Measurements from ENCODE around the gene CMPK1. TPM values are rescaled to one million over a fixed set of nuclear protein-coding genes. Genes with fewer than 3 reads are reported as not detected.
"Not testable (repeated sequence)": the region's sequence is repeated elsewhere in the genome, so short reads cannot be mapped to it uniquely, and the experiment has no call there.

The CMPK1 gene, protein sequence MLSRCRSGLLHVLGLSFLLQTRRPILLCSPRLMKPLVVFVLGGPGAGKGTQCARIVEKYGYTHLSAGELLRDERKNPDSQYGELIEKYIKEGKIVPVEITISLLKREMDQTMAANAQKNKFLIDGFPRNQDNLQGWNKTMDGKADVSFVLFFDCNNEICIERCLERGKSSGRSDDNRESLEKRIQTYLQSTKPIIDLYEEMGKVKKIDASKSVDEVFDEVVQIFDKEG
- total RNA-seq: 82.2 and 88.1 TPM in 2 replicates

DNA sequence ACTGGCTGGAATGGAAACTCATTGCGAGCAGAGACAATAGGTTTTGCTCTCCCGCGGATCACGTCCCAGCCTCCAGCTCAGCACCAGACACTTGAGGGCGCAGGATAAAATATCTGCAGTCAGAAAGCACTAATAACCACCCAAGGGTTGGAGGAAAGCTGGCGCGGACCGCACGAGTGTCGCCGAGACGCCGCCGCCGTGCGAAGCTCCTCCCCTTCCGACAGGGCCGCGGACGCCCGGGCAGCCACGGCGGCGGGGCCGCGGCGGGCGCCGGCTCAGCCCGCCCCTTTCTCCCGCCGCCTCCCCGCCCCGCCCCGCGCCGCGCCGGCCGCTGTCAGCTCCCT is at the start of gene CMPK1:
CMPK1 (plus strand) TSS at position 213 of the 344 bp plus-strand sequence. CDS start 156 bp downstream, outside the sequence.
- no peak for DNase-seq (ENCODE audit: extremely low read depth, low read depth, low spot score)

DNA sequence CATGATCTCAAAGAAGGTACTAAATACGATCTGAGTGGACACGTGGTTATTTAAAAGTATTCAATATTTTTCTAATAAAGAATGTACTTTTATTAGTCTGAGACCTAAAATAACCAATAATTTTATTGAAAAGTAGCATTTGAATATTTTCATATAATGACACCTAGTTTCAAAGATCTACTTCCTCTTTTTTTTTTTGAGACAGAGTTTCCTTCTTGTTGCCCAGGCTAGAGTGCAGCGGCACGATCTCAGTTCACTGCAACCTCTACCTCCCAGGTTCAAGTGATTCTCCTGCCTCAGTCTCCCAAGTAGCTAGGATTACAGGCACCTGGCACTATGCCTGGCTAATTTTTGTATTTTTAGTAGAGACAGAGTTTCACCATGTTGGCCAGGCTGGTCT is 45.5 kb upstream of the CMPK1 start:
- not testable (repeated sequence) for DNase-seq (ENCODE audit: extremely low read depth, low read depth, low spot score)

- DNase-seq (ENCODE audit: extremely low read depth, low read depth, low spot score): not testable (repeated sequence)
Measured at GRCh38 chr1:47294863-47295262, 38.7 kb upstream of the CMPK1 start.

GRCh38 chr1:47295579-47295978 is 38.0 kb upstream of the CMPK1 start:
- DNase-seq (ENCODE audit: extremely low read depth, low read depth, low spot score): no peak

- DNase-seq (ENCODE audit: extremely low read depth, low read depth, low spot score): no peak
Measured at GRCh38 chr1:47298025-47298699, 35.4 kb upstream of the CMPK1 start.

DNA sequence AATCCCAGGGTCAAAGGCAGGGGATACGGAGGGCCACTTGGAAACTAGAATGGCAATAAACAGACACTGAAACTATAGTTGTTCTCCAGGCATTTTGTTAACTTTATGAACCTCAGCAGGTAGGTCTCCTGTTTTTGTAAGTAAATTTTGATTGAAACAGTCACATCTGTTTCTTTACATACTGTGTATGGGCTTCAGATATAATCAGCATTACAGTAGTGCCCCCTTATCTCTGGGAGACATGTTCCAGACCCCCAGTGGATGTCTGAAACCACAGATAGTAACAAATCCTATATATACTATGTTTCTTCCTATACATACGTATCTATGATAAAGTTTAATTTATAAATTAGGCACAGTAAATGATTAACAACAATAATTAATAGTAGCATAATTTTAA is 31.1 kb upstream of the CMPK1 start:
- DNase-seq (ENCODE audit: extremely low read depth, low read depth, low spot score): no peak

DNA sequence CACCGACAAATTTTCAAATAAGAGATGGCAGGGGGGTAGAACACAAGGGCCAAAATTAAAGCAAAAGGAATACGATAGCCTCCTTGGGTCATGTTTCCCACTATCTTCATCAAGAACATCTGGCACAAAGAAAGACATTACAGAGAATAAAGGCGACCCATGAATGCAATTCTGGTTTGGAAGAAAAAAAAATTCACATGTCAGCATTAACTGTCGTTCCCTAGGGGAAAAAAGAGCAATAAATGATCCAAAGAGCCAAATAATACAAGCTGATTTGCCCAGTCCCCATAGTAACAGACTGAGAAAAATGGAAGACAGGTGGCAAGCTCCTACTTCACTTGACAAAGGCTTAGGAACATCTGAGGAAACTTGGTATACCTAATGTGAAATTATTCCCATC is 24.2 kb upstream of the CMPK1 start:
- no peak for DNase-seq (ENCODE audit: extremely low read depth, low read depth, low spot score)

DNA sequence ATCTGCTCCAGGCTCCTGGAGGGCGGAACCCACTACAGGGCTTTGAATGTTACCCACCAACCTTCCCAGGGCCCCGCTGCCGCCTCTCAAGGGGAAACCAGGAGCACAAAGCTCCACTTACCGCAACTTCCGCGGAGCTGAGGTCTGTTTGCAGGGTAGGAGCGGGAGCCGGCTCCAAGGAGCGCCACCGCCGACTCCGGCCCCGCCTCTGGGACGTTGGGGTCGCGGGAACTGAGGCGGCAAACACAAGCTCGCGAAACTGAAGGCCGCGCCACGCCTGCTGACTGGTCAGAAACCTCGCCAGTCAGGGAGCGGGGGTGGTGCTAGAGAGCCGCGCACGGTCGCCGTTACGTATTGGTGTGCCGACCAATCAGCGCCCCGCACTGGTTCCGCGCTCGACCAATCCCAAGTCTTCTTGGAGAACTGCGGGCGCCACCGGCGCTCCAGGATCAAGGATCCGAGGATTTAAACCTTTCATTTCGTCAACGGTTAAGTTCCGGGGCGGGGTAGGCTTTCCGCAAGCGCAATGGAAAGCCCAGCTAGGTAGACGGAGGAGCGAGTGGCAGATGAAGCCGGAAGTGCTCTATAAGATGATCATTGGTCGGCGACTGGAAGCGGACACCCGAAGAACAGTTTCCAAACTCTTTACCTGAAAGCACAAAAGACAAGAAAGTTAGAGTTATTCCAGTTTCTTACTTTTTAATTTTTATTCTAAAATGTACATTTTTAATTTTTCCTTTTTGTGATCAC is 19.5 kb upstream of the CMPK1 start, which contains the start of gene STIL:
STIL (minus strand) TSS at position 233 of the 750 bp plus-strand sequence. CDS start 3,828 bp downstream, outside the sequence.
- DNase-seq (ENCODE audit: extremely low read depth, low read depth, low spot score): peak; percentile 98

GRCh38 chr1:47317841-47318240 is 15.7 kb upstream of the CMPK1 start:
- no peak for DNase-seq (ENCODE audit: extremely low read depth, low read depth, low spot score)

DNA sequence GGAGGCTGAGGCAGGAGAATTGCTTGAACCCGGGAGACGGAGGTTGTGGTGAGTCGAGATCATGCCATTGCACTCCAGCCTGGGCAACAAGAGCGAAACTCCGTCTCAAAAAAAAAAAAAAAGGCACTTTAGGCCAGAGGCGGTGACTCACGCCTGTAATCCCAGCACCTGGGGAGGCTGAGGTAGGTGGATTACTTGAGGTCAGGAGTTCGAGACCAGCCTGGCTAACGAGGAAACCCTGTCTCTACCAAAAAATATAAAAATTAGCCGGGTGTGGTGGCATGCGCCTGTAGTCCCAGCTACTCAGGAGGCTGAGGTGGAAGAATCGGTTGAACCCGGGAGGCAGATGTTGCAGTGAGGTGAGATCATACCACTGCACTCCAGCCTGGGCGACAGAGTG is 13.6 kb upstream of the CMPK1 start:
- not testable (repeated sequence) for DNase-seq (ENCODE audit: extremely low read depth, low read depth, low spot score)

GRCh38 chr1:47323599-47324031 is 10.0 kb upstream of the CMPK1 start:
- no peak for DNase-seq (ENCODE audit: extremely low read depth, low read depth, low spot score)

- DNase-seq (ENCODE audit: extremely low read depth, low read depth, low spot score): no peak
Measured at GRCh38 chr1:47324682-47325081, 8.9 kb upstream of the CMPK1 start.

DNA sequence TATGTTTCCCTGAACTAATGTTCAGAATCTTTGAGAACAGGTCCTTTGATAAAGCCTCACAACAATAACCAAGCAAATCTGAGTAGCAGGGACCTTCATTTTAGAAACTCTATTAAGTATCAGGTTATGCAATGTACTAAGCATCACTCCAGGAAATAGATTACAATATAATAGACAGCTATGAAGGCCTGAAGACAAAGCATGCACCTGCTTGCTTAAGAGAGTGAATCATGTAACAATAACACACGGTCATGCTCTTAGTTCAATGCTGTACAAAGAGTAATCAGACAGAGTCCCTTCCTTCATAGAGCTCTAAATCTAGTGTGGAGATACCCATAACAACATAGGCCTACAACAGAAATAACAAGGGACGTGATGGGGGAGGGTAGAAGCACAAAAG is 8.1 kb upstream of the CMPK1 start:
- no peak for DNase-seq (ENCODE audit: extremely low read depth, low read depth, low spot score)

DNA sequence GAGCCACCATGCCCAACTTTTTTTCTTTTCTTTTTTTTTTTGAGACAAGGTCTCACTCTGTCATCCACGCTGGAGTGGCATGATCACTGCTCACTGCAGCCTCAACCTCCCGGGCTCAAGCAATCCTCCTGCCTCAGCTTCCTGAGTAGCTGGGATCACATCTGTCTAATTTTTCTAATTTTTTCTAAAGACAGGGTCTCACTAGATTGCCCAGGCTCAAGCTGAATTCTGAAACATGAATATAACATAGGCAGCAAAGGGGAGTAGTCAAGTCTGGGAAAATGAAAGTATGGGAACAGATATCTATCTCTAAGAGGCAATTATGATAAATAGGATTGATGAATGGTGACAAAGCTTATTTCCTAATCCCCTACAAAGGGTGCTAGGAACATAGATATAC is 7.3 kb upstream of the CMPK1 start:
- no peak for DNase-seq (ENCODE audit: extremely low read depth, low read depth, low spot score)

DNA sequence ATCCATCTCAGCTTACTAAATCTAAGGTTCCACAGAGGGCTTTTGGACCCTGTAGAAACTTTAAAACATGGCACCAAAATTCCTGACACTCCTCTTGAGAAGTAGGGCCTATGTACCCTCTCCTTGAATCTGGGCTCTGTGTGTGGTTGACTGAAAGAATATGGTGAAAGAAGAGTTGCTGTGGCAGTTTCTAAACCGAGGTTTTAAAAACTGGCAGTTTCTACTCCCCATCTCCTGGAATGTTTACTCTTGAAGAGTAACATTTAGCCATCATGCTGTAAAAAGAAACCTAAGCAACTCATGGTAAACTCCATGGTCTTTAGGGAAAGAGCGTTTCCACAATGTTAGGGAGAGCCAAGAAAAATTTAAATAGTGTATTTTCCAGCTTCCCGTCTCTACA is 4.6 kb upstream of the CMPK1 start:
- no peak for DNase-seq (ENCODE audit: extremely low read depth, low read depth, low spot score)

- no peak for DNase-seq (ENCODE audit: extremely low read depth, low read depth, low spot score)
Measured at GRCh38 chr1:47330212-47330611, 3.4 kb upstream of the CMPK1 start.

DNA sequence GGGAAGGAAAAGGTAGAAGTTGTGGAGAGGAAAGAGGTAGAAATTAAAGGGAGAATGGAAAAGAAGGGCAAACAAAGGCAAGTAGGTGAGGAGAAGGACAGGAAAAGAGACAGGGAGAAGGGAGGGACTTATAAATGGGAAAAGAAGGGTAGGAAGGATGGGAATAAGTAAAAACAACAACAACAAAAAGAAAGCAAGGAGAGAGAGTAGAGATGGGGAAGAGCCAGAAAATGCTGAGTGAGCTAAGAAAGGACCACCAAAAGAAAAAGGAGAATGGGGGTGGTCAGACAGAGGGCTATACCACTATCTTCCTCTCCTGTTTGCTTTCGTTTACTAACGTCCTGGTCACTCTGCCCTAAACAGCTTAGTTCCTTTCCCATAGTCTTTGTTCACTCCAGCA is 1.7 kb upstream of the CMPK1 start:
- no peak for DNase-seq (ENCODE audit: extremely low read depth, low read depth, low spot score)

DNA sequence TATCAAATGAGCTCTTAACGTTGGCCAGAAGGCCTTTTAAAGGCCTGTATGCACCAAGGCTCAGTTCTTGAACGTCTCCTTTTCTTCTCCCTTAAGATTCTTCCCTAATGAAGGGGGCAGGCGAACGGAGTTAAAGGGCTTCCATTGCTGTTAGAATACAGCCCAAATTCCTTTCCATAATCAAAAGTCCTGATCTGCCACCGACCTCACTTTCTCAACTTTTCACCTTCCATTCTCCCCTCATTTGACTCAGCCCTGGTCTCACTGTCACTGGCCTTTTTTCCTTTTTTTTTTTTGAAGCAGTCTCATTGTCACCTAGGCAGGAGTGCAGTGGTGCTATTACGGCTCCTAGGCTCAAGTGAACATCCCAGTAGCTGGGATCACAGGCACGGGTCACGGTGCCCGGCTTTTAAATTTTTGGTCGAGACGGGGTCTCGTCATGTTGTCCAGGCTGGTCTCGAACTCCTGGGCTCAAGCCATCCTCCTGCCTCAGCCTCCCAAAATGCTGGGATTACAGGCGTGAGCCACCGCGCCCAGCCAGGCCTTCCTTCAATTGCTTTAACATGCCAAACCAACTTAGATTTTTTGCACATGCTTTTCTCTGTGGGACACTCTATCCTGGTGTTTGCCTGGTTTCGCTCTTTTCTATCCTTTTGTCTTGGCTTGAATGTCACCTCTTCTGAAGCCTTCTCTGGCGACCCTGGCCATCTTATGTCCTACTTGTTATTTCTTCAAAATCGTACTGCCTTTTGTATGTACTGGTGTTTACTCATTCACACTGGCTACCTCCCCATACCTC is 612 bp upstream of the CMPK1 start:
- no peak for DNase-seq (ENCODE audit: extremely low read depth, low read depth, low spot score)

- DNase-seq (ENCODE audit: extremely low read depth, low read depth, low spot score): no peak
Measured at GRCh38 chr1:47333922-47334764, 553 bp downstream of the CMPK1 start.

All from glomerular endothelial cell (primary cell).